ENCODE data around the gene SP140. TPM values are rescaled to one million over a fixed set of nuclear protein-coding genes. Genes with fewer than 3 reads are reported as not detected.

SP140 gene
- total RNA-seq, 1 experiment from 2014 or later: 2.6 TPM

DNA sequence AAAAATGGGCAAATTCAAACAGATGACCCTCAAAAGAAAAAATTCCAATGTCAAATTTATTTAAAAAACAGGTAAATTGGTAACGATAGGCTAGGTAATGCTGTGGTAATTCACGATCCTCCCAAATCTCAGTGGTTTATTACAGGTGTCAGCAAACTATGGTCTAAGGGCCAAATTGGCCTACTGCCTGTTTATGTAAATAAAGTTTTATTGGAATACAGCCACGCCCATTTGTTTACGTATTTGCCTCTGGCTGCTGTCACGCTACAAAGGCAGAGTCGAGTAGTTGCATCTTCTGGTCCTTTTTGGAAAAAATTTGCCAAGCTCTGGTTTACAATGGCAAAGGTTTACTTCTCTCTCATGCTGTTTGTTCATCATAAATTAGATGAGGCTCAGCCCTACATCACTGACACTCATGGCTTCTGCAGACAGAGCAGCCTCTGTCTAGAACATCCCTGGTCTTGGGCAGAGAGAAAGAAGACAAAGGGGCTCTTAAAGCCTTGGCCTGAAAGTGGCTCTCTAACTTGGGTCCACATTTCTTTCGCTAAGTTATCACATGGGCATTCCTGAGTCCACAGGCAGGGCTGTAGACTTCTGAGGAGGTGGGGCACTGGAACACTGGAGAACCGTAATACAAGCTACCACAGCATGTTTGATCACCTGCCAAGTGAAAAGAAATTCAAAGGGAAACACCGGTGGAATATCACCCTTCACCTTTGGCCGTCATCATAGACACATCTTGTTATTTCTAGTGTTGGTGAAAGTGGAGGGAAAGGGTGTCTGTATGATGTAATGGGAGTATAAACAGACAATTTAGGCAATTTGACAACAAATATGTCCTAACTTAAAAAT lies 40.6 kb upstream of the SP140 start:
- H3K9ac ChIP-seq (ENCODE audit: low read length): no peak overlapping the region
- DNase-seq (ENCODE audit: low read depth, low spot score): no peak
- H3K36me3 ChIP-seq (ENCODE audit: control insufficient read depth in 1 of 2, insufficient read depth in 2 of 2, low read length in 2 of 2): no peaks in the 10 kb centered on the region
- H4K20me1 ChIP-seq (ENCODE audit: insufficient read depth): no peaks in the 10 kb centered on the region
- H3K79me2 ChIP-seq (ENCODE audit: insufficient read depth, low read length): no peaks in the 10 kb centered on the region
- H3K4me1 ChIP-seq (ENCODE audit: control insufficient read depth in 1 of 2, insufficient read depth in 2 of 2, low read length in 2 of 2): no peaks in the 10 kb centered on the region
- no peak overlapping the region for H3K27ac ChIP-seq (ENCODE audit: low read depth, low read length)
- H2AFZ ChIP-seq (ENCODE audit: low read depth, low read length, poor library complexity, severe bottlenecking): no peak overlapping the region
- intact Hi-C loops (cut with micrococcal nuclease): no loop called here
- ChIA-PET RAD21 (ENCODE audit: low non-redundant PET in 1 of 2, low total read pairs in 2 of 2, uncharacterized antibody in 2 of 2, unreplicated experiment in 2 of 2) (no interaction called here), POLR2A (no interaction called here), CTCF (no interaction called here)
- no peaks in the 10 kb centered on the region for H3K9me3 ChIP-seq (ENCODE audit: control insufficient read depth in 1 of 2, insufficient read depth in 1 of 2, low read depth in 1 of 2, low read length in 2 of 2)
- H3K27me3 ChIP-seq (ENCODE audit: insufficient read depth, low read length): no peaks in the 10 kb centered on the region
- no peak overlapping the region for H3K4me3 ChIP-seq (replicated peaks in 1 of 2; ENCODE audit: low read depth in 1 of 2, low read length in 2 of 2)
- no peak overlapping the region for H3K4me2 ChIP-seq (ENCODE audit: low read length)
- no peak for TF ChIP-seq EGR1 (IDR thresholded peaks at IDR 0.05; ENCODE audit: low read depth)
- no peak for TF ChIP-seq CBX3 (IDR thresholded peaks at IDR 0.05; ENCODE audit: low read depth)
- no TSS peak for BruUV-seq (replicated peaks)
- H3K9me2 ChIP-seq (ENCODE audit: insufficient read depth): no peaks in the 10 kb centered on the region
- ATAC-seq: no peak

DNA sequence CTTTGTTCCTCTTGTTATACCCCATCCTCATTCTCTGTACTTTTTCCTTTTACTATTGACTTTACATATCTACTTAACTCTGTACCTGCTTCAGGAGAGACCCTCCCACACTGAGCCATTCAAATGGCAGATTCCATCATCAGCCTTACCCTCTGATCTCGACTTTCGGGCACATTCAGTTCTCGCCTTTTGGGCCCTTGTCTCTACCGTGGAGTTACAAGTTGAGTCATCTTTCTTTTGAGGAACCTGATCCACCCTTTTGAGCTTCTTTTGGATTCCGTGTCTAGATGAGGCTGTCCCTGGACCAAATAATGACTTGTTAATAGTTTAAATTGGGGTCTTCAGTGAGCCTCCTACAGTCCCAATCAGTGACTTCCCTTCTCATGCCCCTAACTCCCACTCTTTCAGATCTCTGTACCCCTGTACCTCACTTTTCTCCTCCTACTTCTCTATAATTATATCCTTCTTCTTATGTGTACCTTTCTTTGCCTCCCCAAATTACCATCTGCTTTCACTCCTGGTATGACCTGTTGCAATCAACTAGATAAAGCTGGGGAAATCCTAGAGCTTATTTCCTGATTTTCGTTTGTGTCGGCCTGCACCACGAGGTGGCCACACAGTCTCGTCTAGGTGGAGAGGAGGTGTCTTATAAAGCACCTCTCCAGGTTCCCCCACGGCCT lies 23.0 kb upstream of the SP140 start:
- intact Hi-C loops (cut with micrococcal nuclease): no loop called here
- CTCF ChIA-PET: no interaction called here
- RAD21 ChIA-PET (ENCODE audit: low non-redundant PET in 1 of 2, low total read pairs in 2 of 2, uncharacterized antibody in 2 of 2, unreplicated experiment in 2 of 2): no interaction called here
- TF ChIP-seq JUND (IDR thresholded peaks at IDR 0.05) (no peak), POLR2AphosphoS5 (IDR thresholded peaks at IDR 0.05; ENCODE audit: low read depth, low read length) (no peak), ZFX (IDR thresholded peaks at IDR 0.05) (no peak), POLR2A (IDR thresholded peaks at IDR 0.05; ENCODE audit: borderline replicate concordance, extremely low read depth, insufficient read depth, insufficient read length) (no peak), CEBPB (IDR thresholded peaks at IDR 0.05; ENCODE audit: low read depth) (no peak), SRF (IDR thresholded peaks at IDR 0.05; ENCODE audit: low read depth) (no peak), SIN3A (IDR thresholded peaks at IDR 0.05; ENCODE audit: low read depth) (no peak), CBX3 (IDR thresholded peaks at IDR 0.05; ENCODE audit: low read depth) (no peak), EZH2 (IDR thresholded peaks at IDR 0.05) (no peak), YY1 (IDR thresholded peaks at IDR 0.05; ENCODE audit: extremely low read depth, insufficient replicate concordance, low read depth, low read length) (no peak)
- TF ChIP-seq, protein P1, sequence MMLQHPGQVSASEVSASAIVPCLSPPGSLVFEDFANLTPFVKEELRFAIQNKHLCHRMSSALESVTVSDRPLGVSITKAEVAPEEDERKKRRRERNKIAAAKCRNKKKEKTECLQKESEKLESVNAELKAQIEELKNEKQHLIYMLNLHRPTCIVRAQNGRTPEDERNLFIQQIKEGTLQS (IDR thresholded peaks at IDR 0.05): no peak
- TF ChIP-seq, protein P2, sequence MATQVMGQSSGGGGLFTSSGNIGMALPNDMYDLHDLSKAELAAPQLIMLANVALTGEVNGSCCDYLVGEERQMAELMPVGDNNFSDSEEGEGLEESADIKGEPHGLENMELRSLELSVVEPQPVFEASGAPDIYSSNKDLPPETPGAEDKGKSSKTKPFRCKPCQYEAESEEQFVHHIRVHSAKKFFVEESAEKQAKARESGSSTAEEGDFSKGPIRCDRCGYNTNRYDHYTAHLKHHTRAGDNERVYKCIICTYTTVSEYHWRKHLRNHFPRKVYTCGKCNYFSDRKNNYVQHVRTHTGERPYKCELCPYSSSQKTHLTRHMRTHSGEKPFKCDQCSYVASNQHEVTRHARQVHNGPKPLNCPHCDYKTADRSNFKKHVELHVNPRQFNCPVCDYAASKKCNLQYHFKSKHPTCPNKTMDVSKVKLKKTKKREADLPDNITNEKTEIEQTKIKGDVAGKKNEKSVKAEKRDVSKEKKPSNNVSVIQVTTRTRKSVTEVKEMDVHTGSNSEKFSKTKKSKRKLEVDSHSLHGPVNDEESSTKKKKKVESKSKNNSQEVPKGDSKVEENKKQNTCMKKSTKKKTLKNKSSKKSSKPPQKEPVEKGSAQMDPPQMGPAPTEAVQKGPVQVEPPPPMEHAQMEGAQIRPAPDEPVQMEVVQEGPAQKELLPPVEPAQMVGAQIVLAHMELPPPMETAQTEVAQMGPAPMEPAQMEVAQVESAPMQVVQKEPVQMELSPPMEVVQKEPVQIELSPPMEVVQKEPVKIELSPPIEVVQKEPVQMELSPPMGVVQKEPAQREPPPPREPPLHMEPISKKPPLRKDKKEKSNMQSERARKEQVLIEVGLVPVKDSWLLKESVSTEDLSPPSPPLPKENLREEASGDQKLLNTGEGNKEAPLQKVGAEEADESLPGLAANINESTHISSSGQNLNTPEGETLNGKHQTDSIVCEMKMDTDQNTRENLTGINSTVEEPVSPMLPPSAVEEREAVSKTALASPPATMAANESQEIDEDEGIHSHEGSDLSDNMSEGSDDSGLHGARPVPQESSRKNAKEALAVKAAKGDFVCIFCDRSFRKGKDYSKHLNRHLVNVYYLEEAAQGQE (IDR thresholded peaks at IDR 0.05; ENCODE audit: low read depth): no peak
- TF ChIP-seq, protein P3, sequence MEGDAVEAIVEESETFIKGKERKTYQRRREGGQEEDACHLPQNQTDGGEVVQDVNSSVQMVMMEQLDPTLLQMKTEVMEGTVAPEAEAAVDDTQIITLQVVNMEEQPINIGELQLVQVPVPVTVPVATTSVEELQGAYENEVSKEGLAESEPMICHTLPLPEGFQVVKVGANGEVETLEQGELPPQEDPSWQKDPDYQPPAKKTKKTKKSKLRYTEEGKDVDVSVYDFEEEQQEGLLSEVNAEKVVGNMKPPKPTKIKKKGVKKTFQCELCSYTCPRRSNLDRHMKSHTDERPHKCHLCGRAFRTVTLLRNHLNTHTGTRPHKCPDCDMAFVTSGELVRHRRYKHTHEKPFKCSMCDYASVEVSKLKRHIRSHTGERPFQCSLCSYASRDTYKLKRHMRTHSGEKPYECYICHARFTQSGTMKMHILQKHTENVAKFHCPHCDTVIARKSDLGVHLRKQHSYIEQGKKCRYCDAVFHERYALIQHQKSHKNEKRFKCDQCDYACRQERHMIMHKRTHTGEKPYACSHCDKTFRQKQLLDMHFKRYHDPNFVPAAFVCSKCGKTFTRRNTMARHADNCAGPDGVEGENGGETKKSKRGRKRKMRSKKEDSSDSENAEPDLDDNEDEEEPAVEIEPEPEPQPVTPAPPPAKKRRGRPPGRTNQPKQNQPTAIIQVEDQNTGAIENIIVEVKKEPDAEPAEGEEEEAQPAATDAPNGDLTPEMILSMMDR (IDR thresholded peaks at IDR 0.05 in 2 of 3, conservative IDR thresholded peaks at IDR 0.05 in 1 of 3; ENCODE audit: borderline replicate concordance in 1 of 3, insufficient read depth in 1 of 3, low read depth in 2 of 3, low read length in 2 of 3): no peak
- H3K9ac ChIP-seq (ENCODE audit: low read length): no peak overlapping the region
- H2AFZ ChIP-seq (ENCODE audit: low read depth, low read length, poor library complexity, severe bottlenecking): no peak overlapping the region
- H3K4me1 ChIP-seq (ENCODE audit: control insufficient read depth in 1 of 2, insufficient read depth in 2 of 2, low read length in 2 of 2): no peaks in the 10 kb centered on the region
- H3K79me2 ChIP-seq (ENCODE audit: insufficient read depth, low read length): no peaks in the 10 kb centered on the region
- H3K4me2 ChIP-seq (ENCODE audit: low read length): no peak overlapping the region
- H3K9me2 ChIP-seq (ENCODE audit: insufficient read depth): no peaks in the 10 kb centered on the region
- DNase-seq (ENCODE audit: low read depth, low spot score) (no peak), ATAC-seq (no peak)
- POLR2A ChIA-PET: no interaction called here
- no peaks in the 10 kb centered on the region for H3K36me3 ChIP-seq (ENCODE audit: control insufficient read depth in 1 of 2, insufficient read depth in 2 of 2, low read length in 2 of 2)
- H3K27ac ChIP-seq (ENCODE audit: low read depth, low read length): no peak overlapping the region
- H3K4me3 ChIP-seq (replicated peaks in 1 of 2; ENCODE audit: low read depth in 1 of 2, low read length in 2 of 2): no peak overlapping the region
- H3K27me3 ChIP-seq (ENCODE audit: insufficient read depth, low read length): no peaks in the 10 kb centered on the region
- BruUV-seq (replicated peaks): no TSS peak
- no peaks in the 10 kb centered on the region for H4K20me1 ChIP-seq (ENCODE audit: insufficient read depth)
- H3K9me3 ChIP-seq (ENCODE audit: control insufficient read depth in 1 of 2, insufficient read depth in 1 of 2, low read depth in 1 of 2, low read length in 2 of 2): no peaks in the 10 kb centered on the region
